GM18868 (cell line): ENCODE data around the gene SLC39A11.

Source experiments
- ATAC-seq: cut with Tn5 transposase; IDR thresholded peaks from one replicate; pipeline ENCODE4 v1.9.1; 2021; ENCODE audit warnings: mild to moderate bottlenecking, moderate library complexity; ENCODE audit not compliant: unreplicated experiment

SLC39A11 gene

DNA sequence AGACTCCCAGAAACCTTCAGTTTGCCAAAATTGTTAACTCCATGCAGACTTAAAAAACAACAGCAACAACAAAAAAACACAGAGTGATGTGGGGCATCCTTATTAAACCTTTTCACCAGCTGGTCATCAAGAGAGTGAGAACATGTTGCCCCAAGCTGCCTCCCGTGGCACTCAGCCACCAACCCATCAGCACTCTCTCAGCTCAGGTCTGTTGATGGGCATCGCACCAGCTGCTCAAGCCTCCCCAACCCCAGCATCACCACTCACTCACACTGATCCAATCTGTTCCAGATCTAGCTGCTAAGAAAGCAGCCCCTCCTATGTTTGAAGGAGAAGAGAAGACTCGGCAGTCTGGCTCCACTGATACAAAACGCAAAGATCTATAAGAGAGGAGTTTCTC lies 46.8 kb downstream of the SLC39A11 start:
- no peak for ATAC-seq

DNA sequence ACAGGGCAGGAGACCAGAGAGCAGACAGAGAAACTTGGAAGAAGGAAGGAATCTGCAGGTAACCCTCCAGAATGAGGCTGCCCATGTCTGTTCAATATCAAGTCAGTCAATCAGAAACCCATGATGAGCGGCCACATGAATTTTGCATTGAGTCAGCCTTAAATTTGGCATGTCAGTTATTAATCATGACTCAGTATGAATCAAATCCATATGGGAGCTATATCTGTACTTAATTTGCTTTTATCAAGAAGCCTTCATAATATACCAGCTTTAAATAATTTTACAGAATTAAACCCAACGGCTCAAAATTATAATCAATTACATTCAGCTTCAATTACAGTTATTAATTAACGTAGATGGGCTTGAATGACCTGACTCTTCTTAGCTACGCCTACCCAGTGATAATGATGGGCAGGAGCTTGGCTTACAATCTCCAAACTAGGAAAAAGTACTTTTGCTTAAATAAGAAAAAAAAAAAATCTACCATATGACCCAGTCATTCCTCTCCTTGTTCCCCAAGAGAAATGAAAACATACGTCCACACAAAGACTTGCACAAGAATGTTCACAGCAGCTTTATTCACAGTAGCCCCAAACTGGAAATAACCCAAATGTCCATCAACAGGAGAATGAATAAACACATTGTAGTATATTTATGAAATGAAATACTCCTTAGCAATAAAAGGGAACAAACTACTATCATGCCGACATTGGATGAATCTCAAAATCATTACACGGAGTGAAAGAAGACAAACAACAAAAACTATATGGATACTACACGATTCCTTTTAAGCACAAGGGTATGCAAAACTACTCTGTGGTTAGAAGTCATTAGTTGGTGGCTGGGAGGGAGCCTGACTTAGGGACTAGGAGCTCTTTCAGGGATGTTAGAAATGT lies 48.6 kb downstream of the SLC39A11 start:
- no peak for ATAC-seq

DNA sequence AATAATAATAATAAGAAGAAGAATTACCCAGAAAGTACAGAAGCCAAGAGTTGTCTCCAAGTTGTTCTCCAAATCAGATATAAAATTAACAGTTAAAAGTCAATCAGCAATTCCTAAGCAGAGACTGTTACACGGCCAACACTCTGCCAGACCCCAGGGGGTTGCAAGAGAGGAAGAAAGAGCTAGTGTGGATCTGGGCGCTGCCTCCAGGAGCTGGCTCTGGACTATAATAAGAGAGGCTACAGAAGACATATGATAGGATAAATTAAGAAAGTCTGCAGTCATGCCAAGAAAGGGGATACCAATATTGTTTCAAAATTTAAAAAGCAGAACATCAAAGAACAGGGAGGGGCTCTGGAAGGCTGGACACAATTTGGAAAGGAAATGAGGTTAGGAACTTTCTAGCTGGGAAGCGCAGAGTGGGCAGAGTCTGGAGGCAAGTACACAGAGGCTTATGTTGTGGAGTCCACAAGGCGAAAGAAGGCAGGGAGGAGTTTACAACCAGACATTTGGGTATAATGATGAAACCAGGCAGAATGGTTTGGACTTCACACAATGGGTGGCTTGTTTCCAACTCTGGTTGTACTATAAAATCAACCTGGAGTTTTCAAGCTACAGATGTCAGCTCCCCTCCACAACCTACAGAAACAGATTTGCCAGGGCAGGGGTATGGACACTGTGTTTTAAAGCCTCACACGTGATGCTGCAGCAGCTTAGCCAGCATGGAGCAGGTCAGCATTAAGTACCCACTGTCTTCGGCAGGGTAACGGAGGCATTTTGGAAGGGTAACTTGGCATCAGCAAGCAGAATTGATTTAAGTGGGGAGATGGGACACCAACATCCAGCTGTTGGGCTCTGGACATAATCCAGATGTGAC lies 49.4 kb downstream of the SLC39A11 start:
- no peak for ATAC-seq

DNA sequence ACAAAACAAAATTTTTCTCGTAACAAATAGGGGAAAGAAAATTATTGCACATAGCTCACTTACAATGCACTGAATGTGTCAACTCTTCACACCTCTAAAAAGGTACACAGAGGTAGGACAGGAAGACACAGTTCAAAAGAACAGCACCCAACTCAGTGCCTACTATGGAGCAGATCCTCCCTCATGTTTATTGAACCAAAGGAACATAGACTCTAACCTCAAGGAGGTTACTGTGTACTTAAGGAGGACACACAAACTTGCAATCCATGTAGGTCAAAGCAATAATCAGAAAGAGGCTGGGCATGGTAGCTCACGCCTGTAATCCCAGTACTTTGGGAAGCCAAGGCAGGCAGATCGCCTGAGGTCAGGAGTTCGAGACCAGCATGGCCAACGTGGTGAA lies 50.3 kb downstream of the SLC39A11 start:
- no peak for ATAC-seq

DNA sequence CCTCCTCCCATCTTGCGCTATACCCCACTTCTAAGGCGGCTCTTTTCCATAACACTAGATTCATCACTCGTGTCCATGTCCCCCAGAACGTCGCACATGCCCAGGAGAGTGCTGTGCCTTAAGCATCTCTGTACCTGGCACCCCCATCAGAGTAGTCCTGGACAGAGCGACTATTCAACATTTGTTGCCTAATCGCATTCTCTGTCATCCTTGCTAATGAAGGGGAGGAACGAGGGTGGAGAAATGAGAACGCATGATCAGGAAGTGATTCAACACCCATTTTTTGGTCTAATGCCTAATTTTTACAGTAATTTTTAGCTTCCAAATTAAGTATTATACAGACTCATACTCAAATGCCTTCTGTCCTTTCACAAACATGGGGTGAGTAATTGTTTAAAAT lies 53.2 kb downstream of the SLC39A11 start:
- no peak for ATAC-seq

DNA sequence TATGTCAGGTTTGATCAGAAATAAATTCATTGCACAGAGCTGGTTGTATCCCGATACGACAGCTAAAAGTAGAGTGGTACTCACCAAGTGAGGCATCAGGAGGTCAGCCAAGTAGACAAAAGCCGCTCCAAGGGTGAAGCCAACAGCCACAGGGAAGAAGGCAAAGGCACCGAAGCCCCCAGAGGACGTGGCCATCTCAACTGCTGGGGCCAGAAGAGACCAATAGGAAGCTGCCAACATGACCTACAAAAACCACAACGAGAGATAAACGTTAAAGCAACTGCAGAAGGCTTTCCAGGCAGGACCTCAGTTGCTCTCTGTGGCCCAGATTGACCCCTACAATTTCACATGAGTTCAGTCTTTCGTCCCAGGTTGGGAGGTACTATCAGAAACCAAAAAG lies 61.0 kb downstream of the SLC39A11 start:
- ATAC-seq, result no peak

DNA sequence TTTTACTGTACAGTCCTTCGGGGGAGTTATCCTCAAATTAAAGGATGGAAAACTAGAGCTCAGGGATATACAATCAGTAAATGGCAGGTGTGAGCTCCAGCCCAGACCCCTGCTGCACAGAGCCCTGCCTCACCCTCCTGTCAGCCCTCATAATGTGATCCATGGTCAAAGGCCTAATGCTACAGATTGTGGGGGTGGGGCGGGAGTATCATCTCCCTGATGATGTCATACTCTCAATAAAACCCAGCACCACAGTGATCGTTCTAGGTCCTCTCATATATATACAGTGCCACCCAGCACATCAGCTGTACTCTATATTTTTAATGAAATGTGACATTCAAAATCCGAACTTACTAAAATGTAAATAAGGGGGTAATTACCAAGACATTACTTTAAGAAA lies 61.5 kb downstream of the SLC39A11 start:
- no peak for ATAC-seq

DNA sequence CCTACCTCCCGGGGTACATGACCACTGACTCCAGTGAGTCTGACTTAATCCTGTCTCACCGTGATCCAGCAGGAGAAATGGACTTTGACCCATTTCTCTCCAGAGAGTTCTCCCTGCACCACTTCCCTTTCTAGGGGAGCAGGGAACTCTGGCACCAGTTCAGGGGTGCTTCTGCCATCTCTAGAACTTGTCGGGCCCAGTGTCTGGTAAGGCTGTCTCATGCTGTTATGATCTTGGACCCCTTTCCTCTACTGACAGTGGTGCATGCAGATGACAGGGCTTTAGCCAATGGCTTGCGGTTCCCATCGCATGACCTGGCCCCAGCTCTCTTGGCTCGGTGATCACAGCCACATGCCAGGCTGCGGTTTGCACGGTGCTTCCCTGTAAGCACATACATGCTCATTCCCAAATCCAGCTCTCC lies 62.0 kb downstream of the SLC39A11 start:
- ATAC-seq, result no peak

DNA sequence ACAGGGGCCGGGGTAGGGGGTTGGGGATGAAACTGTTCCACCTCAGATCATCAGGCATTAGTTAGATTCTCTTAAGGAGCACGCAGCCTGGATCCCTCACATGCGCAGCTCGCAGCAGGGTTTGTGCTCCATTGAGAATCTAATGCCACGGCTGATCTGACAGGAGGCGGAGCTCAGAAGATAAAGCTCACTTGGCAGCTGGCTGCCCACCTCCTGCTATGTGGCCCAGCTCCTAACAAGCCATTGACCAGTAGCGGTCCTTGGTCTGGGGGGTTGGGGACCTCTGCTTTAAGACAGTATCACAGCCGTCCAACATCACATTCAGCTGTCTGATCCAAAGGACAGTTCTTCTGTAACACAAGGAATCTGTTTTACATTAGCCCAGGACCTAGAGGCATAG lies 62.5 kb downstream of the SLC39A11 start:
- no peak for ATAC-seq

DNA sequence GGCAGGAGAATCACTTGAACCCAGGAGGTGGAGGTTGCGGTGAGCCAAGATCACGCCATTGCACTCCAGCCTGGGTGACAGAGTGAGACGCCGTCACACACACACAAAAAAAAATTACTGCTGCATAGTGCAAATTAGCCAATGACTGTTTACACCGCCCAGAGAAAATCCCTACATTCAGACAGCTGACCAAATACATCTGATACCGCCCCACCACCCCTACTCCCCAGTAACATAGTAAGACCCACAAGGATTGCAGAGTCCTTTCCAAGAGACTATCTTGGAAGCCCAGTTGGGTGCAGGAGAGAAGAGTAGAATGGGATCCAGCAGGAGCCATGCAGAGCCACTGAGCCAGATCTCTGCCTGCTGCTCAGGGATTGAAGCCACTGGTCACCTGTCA lies 63.5 kb downstream of the SLC39A11 start:
- ATAC-seq, result no peak

DNA sequence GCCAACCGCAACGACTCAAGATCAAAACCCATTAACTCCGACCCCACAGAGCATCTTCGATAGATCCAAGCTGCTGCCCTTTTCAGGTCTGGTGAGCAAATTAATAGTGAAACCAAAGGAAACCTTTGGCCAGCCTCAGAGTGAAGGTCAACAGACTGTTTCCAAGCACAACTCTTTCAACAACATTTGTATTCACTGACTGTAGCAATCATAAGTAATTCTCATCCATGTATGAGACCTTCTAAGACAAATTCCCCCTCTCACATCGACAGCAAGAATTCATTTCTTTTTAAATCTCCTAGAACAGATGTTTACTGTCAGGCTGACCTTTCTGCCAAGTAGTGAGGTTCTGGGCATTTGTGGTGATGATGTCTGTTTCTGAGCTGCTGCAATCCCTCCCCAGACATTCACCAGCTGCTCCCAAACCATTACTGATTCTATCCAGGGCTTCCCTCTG lies 64.2 kb downstream of the SLC39A11 start:
- no peak for ATAC-seq

DNA sequence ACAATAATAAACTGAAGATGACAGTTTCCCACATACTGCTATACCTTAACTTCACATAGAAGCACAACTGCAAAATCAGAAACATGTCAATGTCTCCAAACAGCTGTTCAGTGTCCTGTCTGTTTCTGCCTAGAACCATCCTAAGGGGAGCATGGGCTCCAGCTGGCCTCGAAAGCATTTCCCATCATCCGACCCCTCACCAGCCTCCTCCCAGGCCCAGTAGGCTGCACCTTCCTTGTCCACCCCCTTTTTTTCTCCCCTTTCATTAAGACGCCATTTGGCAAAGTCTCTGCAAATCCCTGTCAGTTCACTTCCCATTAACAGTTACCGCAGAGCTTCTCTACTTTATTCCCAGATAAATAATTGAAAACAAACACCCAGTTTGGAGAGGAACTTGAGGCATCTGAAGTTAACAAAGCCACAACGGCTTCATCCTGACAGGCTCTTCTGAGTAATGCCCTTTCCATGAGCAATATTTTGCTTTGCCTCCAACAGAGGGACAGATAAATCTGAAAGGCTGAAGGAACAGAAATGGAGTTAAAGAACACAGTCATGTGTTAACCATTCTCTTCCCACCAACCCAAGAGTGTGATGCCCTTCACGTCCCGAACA lies 65.3 kb downstream of the SLC39A11 start:
- no peak for ATAC-seq

DNA sequence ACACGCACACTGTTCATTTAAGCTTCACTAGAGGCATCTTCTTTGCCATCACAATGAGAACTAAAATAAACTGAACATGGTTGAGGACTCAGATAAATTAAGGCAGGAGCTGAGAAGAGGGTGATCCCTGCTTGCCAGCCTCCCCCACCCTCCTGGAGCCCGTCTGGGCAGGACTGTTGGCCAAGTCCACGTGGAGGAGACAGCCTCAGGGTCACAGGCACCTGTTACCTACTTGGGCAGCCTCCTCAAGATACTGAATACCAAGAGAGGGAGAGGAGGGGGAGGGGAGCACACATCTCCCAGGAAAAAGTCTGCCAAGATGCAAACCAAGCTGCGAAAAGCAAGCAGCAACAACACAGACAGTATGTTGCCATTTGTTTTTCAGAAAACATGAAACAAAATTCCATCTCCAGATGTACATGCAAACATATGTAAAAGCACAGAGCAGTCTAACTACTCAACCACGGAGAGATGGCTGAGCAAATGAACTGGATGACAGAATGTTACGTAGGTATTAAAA lies 67.4 kb downstream of the SLC39A11 start:
- ATAC-seq, result no peak

DNA sequence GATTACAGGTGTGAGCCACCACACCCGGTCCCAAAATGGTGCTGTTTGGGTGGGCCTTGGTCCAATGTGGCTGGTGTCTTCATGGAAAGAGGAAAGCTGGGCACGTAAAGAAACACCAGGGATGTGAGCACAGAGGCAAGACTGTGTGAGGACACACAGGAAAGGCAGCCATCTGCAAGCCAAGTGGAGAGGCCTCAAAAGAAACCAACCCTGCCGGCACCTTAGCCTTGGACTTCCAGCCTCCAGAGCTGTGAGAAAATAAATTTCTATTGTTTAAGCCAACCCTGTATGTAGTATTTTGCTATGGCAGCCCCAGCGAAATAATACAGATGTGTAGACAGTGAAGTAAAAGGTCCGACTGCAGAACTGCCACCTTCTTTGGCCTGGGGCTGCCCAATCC lies 68.7 kb downstream of the SLC39A11 start:
- ATAC-seq, result no peak

DNA sequence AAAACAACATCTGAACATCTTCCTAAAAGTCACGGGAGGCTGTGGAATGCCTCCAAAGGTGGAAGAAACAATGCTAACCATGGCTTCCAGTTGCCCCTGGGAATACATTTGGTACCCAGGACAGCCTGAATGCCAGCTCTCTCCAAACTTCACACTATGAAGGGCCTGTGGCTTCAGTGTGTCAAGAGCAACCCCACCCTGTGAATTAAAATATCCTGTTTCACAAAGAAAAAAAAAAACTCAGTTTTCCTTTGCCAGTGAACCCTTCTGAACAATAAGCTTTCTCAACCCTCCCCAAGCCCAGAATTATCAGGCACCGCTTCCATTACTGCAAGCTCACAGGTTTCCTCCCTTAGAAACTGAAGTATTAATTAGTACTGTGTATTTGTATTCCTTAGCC lies 69.8 kb downstream of the SLC39A11 start:
- no peak for ATAC-seq

DNA sequence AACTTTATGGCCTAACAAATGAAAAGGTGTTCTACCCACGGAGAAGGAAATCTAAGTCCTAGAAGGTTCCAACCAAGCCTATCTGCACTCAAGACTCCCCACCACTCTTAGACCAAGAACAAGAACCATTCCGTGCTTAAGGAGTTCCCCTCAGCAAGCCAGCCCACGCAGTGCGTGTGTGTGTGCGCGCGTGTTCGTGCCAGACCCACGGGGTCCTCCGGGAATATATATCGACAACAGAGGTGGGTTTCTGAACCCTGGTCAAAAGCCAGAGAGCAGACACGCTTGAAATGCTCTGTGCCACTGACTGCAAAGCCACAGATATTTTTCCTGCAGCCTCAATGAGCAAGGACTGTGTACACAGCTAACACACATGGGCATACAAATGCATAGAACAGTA lies 70.7 kb downstream of the SLC39A11 start:
- ATAC-seq, result no peak

DNA sequence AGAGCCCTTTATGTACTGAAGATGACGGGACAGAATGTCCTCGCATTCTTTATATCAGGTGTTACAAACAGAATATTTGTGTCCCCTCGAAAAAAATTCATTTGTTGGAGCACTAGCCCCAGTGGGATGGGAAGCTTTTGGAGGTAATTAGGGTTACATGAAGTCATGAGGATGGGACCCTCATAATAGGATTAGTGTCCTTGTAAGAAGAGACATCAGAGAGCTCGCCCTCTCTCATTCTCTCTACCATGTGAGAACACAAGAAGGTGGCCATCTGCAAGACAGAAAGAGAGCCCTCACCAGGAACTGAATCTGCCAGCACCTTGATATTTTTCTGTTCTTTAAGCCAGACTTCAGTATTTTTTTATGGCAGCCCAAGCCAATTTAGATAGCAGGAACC lies 72.4 kb downstream of the SLC39A11 start:
- ATAC-seq, result no peak

DNA sequence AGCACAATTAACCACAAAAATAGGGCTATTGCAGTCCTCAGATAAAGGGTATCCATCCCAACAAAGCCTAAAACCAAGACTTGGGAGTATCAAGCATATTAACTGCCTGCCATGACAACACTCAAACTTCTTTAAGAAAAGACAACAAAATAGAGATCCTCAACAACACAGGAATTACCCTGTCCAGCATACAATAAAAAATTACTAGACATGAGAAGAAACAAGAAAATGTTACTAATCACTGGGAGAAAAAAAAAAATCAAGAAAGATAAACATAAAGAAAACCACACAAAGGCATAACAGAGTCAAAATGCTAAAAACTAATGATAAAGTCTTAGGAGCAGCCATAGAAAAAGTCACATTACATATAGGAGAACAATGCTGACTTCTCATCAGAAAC lies 73.9 kb downstream of the SLC39A11 start:
- no peak for ATAC-seq

DNA sequence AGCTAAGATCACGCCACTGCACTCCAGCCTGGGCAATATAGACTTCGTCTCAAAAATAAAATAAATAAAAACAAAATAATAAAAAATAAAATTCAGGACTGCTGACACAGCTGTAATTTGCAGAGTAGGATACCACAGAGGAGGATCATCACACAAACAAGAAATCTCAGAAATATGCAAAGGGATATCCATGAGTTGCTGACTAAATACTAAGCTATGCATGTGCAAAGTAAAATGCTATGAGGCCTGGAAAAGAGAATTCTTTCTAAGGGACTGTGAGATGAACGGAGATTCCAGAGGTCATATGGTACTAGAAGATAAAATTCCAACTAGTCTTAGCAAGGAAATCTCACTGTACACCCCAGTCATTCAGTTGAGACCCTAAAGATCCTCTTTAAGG lies 74.8 kb downstream of the SLC39A11 start:
- no peak for ATAC-seq

DNA sequence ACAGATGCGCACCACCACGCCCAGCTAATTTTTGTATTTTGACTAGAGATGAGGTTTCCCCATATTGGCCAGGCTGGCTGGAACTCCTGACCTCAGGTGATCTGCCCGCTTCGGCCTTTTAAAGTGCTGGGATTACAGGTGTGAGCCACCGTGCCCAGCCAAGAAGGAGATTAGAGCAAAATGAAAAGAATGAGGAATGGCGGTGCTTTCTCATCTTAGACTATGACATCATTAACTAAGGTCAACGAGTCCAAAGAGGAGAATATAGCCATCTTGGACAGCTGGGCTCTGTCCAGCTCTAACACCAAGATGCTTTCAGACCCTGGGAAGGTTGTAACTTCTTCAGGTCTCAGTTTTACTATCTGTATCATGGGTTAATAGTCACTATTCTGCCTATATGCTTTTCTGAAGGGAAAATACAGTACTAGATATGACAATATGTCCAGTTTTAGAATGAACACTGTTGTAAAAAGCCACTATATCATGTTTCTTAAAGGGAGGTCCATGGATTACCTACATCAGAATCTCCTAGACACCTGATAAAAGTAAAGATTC lies 76.7 kb downstream of the SLC39A11 start:
- ATAC-seq, result no peak
